Fibroblast of skin of back (primary cell): Measurements from ENCODE around the gene CYP27A1.
A peak's percentile ranks its signal among the peaks of the same experiment; 100 is the strongest.
"Not testable (repeated sequence)": the region's sequence is repeated elsewhere in the genome, so short reads cannot be mapped to it uniquely, and the experiment has no call there.

ENCODE experiments used
- DNase-seq: peaks from one replicate; pipeline ENCODE4 v3.0.0-alpha.2; 2013

Gene CYP27A1

DNA sequence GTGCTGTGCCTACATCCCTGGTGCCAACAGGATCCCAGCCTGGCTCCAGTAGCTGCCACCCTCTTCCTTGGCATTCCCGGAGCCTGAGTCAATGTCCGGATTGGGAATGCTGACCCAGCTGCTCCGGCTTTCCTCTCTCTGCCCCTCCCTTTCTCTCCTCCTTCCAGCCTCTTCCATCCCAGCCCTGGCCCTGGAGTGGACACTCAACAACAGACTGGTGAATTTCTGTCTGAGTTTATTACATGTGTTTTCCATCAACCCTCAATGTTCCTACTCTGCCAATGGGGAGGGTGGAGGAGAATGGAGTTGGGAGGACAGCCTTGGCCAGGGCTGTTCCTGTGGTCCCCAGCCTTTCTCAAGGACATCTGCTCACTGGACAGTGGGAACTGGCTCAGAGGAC is 50.6 kb downstream of the CYP27A1 start:
- peak; percentile 55 for DNase-seq

- no peak for DNase-seq
Measured at GRCh38 chr2:218833023-218833609, 51.2 kb downstream of the CYP27A1 start.

GRCh38 chr2:218834685-218835084 is 52.7 kb downstream of the CYP27A1 start:
- no peak for DNase-seq

- DNase-seq, result no peak
Measured at GRCh38 chr2:218837495-218837894, 55.5 kb downstream of the CYP27A1 start.

GRCh38 chr2:218839430-218839829 is 57.5 kb downstream of the CYP27A1 start:
- DNase-seq, result peak; percentile 41

GRCh38 chr2:218839888-218840287 is 57.9 kb downstream of the CYP27A1 start:
- DNase-seq, result no peak

DNA sequence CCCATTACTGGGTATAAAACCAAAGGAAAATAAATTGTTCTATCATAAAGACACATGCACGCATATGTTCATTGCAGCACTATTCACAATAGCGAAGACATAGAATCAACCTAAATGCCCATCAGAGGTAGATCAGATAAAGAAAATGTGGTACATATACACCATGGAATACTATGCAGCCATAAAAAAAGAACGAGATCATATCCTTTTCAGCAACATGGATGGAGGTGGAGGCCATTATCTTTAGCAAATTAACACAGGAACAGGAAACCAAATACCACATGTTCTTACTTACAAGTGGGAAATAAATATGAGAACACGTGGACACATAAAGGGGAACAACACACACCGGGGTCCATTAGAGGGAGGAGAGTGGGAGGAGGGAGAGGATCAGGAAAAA is 62.4 kb downstream of the CYP27A1 start:
- DNase-seq, result not testable (repeated sequence)

- not testable (repeated sequence) for DNase-seq
Measured at GRCh38 chr2:218846963-218847362, 65.0 kb downstream of the CYP27A1 start.

DNA sequence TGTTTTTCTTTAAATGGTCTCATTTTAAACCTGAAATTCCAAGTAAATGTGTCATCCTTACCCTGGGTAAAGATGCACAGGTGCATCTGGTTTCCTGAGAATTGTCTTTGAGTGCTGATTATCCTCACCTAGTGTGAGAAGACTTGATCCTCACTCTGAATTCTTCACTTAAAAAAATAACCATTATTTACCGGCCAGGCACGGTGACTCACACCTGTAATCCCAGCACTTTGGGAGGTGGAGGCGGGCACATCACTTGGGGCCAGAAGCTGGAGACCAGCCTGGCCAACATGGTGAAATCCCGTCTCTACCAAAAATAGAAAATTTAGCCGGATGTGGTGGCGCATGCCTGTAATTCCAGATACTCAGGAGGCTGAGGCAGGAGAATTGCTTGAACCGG is 67.8 kb downstream of the CYP27A1 start:
- no peak for DNase-seq

- no peak for DNase-seq
Measured at GRCh38 chr2:218850796-218851195, 68.8 kb downstream of the CYP27A1 start.

DNA sequence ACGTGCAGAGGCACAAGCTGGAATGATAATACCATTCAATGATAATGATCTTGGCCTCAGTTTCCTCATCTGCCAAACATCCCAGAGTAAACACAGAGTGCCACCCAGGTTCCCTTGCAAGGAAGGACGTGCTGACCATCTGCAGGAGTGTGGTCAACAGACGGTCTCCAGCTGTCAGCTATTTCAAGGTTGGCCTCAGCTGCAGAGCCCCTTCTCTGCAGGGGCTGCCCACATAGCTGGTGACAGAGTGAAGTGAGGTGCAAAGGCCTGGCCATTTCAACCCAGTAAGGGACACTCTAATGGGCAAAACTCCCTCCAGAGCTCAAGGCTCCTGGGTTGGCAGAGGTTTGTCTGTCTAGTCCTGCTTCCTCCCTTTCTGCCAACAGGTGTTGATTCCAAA is 69.3 kb downstream of the CYP27A1 start:
- DNase-seq, result no peak

- peak; percentile 36 for DNase-seq
Measured at GRCh38 chr2:218852911-218853667, 71.1 kb downstream of the CYP27A1 start.

DNA sequence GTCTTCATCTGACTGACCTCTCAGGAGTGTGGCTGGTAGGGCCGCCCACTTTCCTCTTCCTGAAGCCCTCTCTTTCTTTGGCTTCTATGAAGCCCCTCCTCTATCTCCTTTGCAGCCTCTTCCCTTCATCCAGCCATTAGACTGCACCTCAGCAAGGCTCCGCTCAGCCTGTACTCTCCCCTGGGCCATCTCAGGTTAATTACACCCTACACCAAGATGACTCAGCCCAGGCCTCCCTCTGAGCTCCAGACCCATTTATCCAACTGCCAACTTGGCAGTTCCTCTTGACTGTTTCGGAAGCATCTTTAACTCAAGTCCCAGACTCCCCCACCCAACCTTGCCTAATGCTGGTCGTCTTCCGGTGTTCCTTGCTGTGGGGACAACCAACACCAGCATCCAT is 71.8 kb downstream of the CYP27A1 start:
- DNase-seq, result no peak

DNA sequence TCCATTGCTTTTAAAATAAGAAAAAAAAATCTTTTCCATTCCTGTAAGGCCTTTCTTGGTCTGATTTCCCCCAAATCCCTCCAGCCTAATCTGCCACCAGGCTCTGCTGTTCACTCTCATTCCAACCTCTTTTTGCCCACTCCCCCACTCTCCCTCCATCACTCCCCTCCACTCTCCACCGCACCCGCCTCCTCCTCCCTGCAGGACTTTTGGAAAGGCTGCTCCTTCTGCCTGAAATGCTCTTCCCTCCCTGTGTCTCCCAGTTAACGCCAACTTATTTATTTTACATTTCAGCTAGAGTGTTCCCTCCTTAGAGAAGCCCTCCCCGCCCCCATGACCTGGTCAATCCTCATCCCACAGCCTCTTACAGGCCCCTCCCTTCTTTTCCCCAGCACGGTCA is 72.9 kb downstream of the CYP27A1 start:
- DNase-seq, result no peak

- DNase-seq, result no peak
Measured at GRCh38 chr2:218855305-218856166, 73.6 kb downstream of the CYP27A1 start.

DNA sequence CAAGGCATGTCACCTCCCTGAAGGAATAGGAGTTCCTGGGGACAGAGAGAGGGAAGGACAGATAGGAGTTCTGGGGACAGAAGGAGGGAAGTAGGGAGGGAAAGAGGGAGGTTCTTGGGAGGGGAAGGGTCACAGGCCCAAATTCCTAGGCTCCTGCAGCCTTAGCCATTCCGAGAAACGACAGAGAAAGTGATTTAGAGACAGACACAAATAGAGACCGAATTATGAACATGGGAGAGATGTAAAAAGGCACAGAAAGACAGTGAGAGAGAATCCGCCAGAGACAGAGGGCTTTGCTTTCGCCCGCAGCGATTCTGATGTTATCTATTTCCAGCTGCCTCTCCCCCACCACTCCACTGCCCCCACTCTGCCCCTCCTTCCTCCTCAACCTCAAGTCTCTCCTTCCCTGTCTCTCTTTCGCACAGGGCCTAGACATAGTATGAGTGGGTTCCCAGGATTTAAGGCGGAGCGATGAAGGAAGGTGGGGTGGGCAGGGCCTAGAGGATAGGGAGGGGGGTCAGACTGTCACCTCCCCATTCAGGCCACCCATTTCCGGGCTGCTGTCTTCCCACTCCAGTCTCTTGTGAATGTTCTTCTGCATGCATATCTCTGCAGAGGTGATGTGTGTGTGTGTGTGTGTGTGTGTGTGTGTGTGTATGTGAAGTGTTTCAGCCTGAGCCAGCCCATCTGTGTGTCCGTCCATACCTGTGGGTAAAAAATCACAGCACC is 74.4 kb downstream of the CYP27A1 start:
- DNase-seq, result no peak

DNA sequence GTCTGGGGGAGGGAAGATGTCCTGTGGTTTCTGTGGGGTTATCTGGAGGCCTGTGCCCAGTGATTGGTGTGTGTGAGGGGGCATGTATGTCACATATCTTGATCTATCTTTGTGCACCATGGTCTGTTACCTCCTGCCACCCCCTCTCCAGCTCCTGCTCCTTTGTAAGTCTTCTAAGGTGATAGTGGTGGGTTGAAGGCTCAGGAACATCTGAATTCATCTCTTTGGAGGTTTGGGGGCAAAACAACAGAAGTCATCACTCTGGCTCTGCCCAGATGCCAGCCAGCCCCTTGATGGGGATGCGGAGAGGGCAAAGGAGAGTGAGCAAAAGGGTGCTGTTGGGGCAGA is 74.9 kb downstream of the CYP27A1 start:
- no peak for DNase-seq

DNA sequence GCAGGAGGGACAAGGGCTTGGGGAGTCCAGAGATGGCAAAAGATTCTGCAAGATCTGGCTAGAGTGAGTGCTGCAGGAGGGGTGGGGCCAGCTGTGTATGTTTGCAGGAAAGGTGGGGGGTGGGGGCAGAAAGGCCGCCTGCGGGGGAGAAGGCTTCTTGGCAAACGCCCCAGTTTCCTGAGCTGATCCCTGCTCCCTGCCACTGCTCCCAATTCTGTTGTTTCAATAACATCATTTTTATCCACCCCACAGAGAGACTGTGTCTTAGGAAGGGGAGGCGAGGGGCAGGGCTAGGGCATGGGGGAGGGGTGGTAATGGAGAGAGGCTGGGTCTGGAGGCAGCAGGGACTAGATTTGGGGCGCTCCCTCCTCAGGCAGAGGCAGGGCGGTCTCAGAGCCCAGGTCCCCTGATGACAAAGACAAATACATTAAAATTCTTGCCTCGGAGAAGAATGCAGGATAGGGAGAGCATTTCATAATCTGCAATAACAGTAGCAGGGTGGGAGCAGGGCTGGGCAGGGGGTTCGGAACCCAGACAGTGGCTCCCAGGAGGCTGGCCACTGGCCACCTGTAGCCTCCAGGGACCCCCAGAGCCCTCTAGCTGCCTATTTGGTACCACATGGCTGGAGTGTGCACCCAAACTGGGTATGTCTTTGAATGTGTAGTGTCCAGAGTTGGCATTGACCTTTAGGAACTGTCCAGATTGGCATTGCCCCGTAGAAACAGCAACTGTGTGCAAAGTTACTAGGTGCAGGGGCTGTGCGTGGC is 75.6 kb downstream of the CYP27A1 start:
- no peak for DNase-seq

DNA sequence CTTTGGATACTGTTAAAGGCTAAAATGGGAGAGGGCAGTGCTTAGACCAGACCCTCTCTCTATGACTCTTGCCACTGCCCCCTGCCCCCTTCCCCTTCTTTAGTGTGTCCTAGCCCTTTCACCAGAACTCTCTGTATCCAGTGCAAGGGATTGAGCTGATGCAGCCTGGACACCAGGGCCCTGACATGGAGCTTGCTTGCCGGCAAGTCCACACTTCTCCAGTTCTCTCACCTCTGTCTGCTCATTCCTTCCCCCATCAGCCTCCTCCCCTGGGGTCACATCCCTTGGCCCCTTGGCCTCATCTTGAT is 76.1 kb downstream of the CYP27A1 start:
- DNase-seq, result no peak

GRCh38 chr2:218858671-218859555 is 77.0 kb downstream of the CYP27A1 start:
- DNase-seq, result no peak

DNA sequence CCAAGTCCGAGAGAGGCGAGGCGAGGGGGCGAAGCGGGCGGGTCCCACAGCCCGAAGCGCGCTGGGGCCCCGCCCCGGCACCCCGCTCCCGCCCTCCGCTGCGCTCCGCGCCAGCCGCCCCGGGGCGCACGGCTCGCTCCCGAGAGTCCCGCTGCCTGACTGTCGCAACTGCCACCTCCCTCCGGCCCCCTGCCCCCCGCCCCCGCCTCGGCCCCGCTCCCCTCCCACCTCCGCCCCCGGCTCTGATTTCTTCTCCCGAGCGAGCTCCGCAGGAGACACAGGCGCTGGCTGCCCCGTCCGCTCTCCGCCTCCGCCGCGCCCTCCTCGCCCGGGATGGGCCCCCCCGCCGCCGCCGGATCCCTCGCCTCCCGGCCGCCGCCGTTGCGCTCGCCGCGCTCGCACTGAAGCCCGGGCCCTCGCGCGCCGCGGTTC is 77.6 kb downstream of the CYP27A1 start, which contains the start of gene WNT6:
WNT6 (plus strand) TSS at position 250 of the 432 bp plus-strand sequence. CDS start 233 bp downstream, outside the sequence.
- no peak for DNase-seq
